H1 (cell line): Measurements from ENCODE around the gene CD180. TPM values are rescaled to one million over a fixed set of nuclear protein-coding genes. Genes with fewer than 3 reads are reported as not detected.

Source experiments
- CTCF ChIA-PET: fragments of 300-600 bp; sonication (Branson Sonifier 250); formaldehyde crosslinking; loops from one replicate; lab custom pipeline; 2021; ENCODE audit not compliant: partially characterized antibody; lab: Charles Lee
- POLR2A ChIA-PET: fragments of 300-600 bp; sonication (Branson Sonifier 250); formaldehyde crosslinking; loops from one replicate; lab custom pipeline; 2021; ENCODE audit warnings: inconsistent platforms; ENCODE audit not compliant: partially characterized antibody; lab: Charles Lee
- DNase-seq, 2 experiments: peaks; one replicate each; pipeline versions ENCODE4 v3.0.0 to v3.0.0-alpha.2; 2010 to 2022; ENCODE audit warnings: low spot score in 2 of 2, low read depth in 1 of 2, mixed read lengths in 1 of 2
- FAIRE-seq: peaks from 2 replicates; lab custom pipeline; 2011; peaks lifted over from hg19 to GRCh38; lab: Jason Lieb, UNC
- H2AFZ ChIP-seq: 2 replicates; pipeline ENCODE4 v1.8.1; 2012; ENCODE audit warnings: low read length, inconsistent platforms
- H2AK5ac ChIP-seq: 2 replicates; pipeline ENCODE4 v1.6.1; 2013; ENCODE audit warnings: low read depth, low read length
- H2BK120ac ChIP-seq: replicated peaks from 2 replicates; pipeline ENCODE3; 2013; ENCODE audit warnings: low read depth, low read length, inconsistent platforms
- H2BK12ac ChIP-seq: 2 replicates; pipeline ENCODE4 v1.6.1; 2013; ENCODE audit warnings: low read depth, low read length
- H2BK15ac ChIP-seq: 2 replicates; pipeline ENCODE4 v1.6.1; 2013; ENCODE audit warnings: low read length
- H2BK20ac ChIP-seq: 2 replicates; pipeline ENCODE4 v1.6.1; 2013; ENCODE audit warnings: low read length
- H2BK5ac ChIP-seq: 2 replicates; pipeline ENCODE4 v1.6.1; 2013; ENCODE audit warnings: low read depth, low read length
- H3K14ac ChIP-seq: 2 replicates; pipeline ENCODE4 v1.6.1; 2013; ENCODE audit warnings: inconsistent platforms; ENCODE audit not compliant: insufficient read length
- H3K18ac ChIP-seq: 2 replicates; pipeline ENCODE4 v1.6.1; 2013; ENCODE audit warnings: low read length; ENCODE audit errors: extremely low read depth
- H3K23ac ChIP-seq: 2 replicates; pipeline ENCODE4 v1.6.1; 2013; ENCODE audit warnings: inconsistent platforms; ENCODE audit not compliant: insufficient read length
- H3K23me2 ChIP-seq: 2 replicates; pipeline ENCODE4 v1.6.1; 2013; ENCODE audit warnings: low read depth, low read length
- H3K27ac ChIP-seq: 2 replicates; pipeline ENCODE4 v1.6.1; 2011; ENCODE audit warnings: low read depth, low read length, inconsistent platforms
- H3K27me3 ChIP-seq, 4 experiments: replicated peaks in 1 of 4; 1 replicate in 1 of 4; 2 replicates in 3 of 4; pipeline versions ENCODE4 v1.6.1 to v1.8.1; 2011 to 2013; ENCODE audit warnings: low read length in 3 of 4, mild to moderate bottlenecking in 3 of 4, inconsistent platforms in 2 of 4, mixed read lengths in 2 of 4, moderate library complexity in 1 of 4; ENCODE audit not compliant: control insufficient read depth in 3 of 4, insufficient read depth in 3 of 4; ENCODE audit errors: extremely low read depth in 1 of 4
- H3K36me3 ChIP-seq, 4 experiments: 2 replicates each; pipeline versions ENCODE4 v1.6.1 to v1.8.1; 2011 to 2013; ENCODE audit warnings: mild to moderate bottlenecking in 4 of 4, low read length in 3 of 4, moderate library complexity in 2 of 4, control low read depth in 1 of 4, inconsistent platforms in 1 of 4; ENCODE audit not compliant: insufficient read depth in 4 of 4, control insufficient read depth in 2 of 4
- H3K4ac ChIP-seq: replicated peaks from 2 replicates; pipeline ENCODE3; 2013; ENCODE audit warnings: low read length, low read depth, mixed read lengths, inconsistent platforms; ENCODE audit not compliant: insufficient read length
- H3K4me1 ChIP-seq, 4 experiments: replicated peaks in 1 of 4; 1 replicate in 1 of 4; 2 replicates in 3 of 4; pipeline versions ENCODE4 v1.6.1 to v1.8.1; 2011 to 2013; ENCODE audit warnings: low read length in 3 of 4, inconsistent platforms in 2 of 4, mixed read lengths in 1 of 4; ENCODE audit not compliant: insufficient read depth in 4 of 4, control insufficient read depth in 3 of 4
- H3K4me2 ChIP-seq, 2 experiments: 2 replicates each; pipeline versions ENCODE4 v1.6.1 to v1.8.1; 2011 to 2013; ENCODE audit warnings: low read depth in 2 of 2, low read length in 2 of 2, control low read depth in 1 of 2, inconsistent platforms in 1 of 2, mild to moderate bottlenecking in 1 of 2; ENCODE audit not compliant: insufficient read depth in 1 of 2
- H3K4me3 ChIP-seq, 4 experiments: fragments of 200-600, 300-600 bp in 1 of 4; sonication (generic), shearing (Covaris generic), sonication (Bioruptor Twin) in 1 of 4; 2 replicates each; pipeline versions ENCODE4 v1.5.1 to v1.8.1; 2011 to 2016; ENCODE audit warnings: low read length in 4 of 4, low read depth in 3 of 4, control low read depth in 2 of 4, inconsistent platforms in 2 of 4, mild to moderate bottlenecking in 2 of 4, mixed read lengths in 1 of 4, moderate library complexity in 1 of 4; ENCODE audit not compliant: insufficient read depth in 2 of 4; ENCODE audit errors: extremely low read depth in 1 of 4
- H3K56ac ChIP-seq: replicated peaks from 2 replicates; pipeline ENCODE3; 2013; ENCODE audit warnings: low read depth, mild to moderate bottlenecking, mixed read lengths, low read length, inconsistent platforms; ENCODE audit not compliant: insufficient read length
- H3K79me1 ChIP-seq: 2 replicates; pipeline ENCODE4 v1.6.1; 2013; ENCODE audit warnings: low read depth, low read length, control low read depth
- H3K79me2 ChIP-seq, 2 experiments: 2 replicates each; pipeline versions ENCODE4 v1.6.1 to v1.8.1; 2012 to 2013; ENCODE audit warnings: low read length in 2 of 2, mild to moderate bottlenecking in 2 of 2, inconsistent platforms in 1 of 2; ENCODE audit not compliant: insufficient read depth in 2 of 2, control insufficient read depth in 1 of 2
- H3K9ac ChIP-seq, 4 experiments: replicated peaks in 1 of 4; 1 replicate in 1 of 4; 2 replicates in 3 of 4; pipeline versions ENCODE4 v1.6.1 to v1.8.1; 2011 to 2013; ENCODE audit warnings: low read depth in 3 of 4, low read length in 3 of 4, control low read depth in 2 of 4, mild to moderate bottlenecking in 2 of 4, moderate library complexity in 2 of 4, inconsistent platforms in 1 of 4; ENCODE audit errors: extremely low read depth in 1 of 4
- H3K9me3 ChIP-seq, 2 experiments: 2 replicates each; pipeline versions ENCODE4 v1.6.1 to v1.8.1; 2012 to 2013; ENCODE audit warnings: mild to moderate bottlenecking in 2 of 2, moderate library complexity in 2 of 2, control low read depth in 1 of 2, inconsistent platforms in 1 of 2, low read depth in 1 of 2, low read length in 1 of 2, mixed read lengths in 1 of 2; ENCODE audit not compliant: insufficient read depth in 2 of 2
- H4K20me1 ChIP-seq, 2 experiments: replicated peaks in 1 of 2; 2 replicates each; pipeline versions ENCODE3 to v1.8.1; 2011 to 2013; ENCODE audit warnings: inconsistent platforms in 2 of 2, low read length in 2 of 2, mild to moderate bottlenecking in 1 of 2; ENCODE audit not compliant: insufficient read depth in 2 of 2, control insufficient read depth in 1 of 2
- H4K5ac ChIP-seq: 2 replicates; pipeline ENCODE4 v1.6.1; 2013; ENCODE audit warnings: low read length, low read depth, mixed read lengths, inconsistent platforms; ENCODE audit not compliant: insufficient read length
- H4K8ac ChIP-seq: 2 replicates; pipeline ENCODE4 v1.8.0; 2013; ENCODE audit warnings: mild to moderate bottlenecking, moderate library complexity, low read length, inconsistent platforms; ENCODE audit not compliant: insufficient read depth; ENCODE audit errors: extremely low read depth
- H4K91ac ChIP-seq: replicated peaks from 2 replicates; pipeline ENCODE3; 2013; ENCODE audit warnings: low read length, mixed read lengths, inconsistent platforms; ENCODE audit not compliant: insufficient read length
- RNF2 ChIP-seq: fragments of 200-900, 300-1000 bp; sonication (generic); IDR thresholded peaks from 2 replicates; pipeline ENCODE4 v1.7.1; 2016; ENCODE audit warnings: borderline replicate concordance, low read depth, mild to moderate bottlenecking, antibody characterized with exemption, low read length; ENCODE audit not compliant: poor library complexity, severe bottlenecking; ENCODE audit errors: missing control alignments
- WGBS, 2 experiments: shearing (Covaris generic) in 1 of 2; methylation state at CpG; one replicate each; pipeline versions ENCODE4 v1.1.6 to v1.1.7; 2013 to 2015; ENCODE audit warnings: low lambda C conversion rate in 2 of 2, mixed read lengths in 2 of 2, inconsistent platforms in 1 of 2, low coverage in 1 of 2, missing lambda C conversion rate in 1 of 2; ENCODE audit not compliant: insufficient replicate concordance in 2 of 2, insufficient coverage in 1 of 2, insufficient read length in 1 of 2; ENCODE audit errors: extremely low coverage in 1 of 2, missing lambda C conversion rate in 1 of 2; 5-methylcytosine and 5-hydroxymethylcytosine counted together
- polyA plus RNA-seq, 7 experiments: library from polyadenylated mRNA; depleted of rRNA in 3 of 7; stranded (reverse) in 5 of 7; unstranded in 2 of 7; fragments of >200 nt in 5 of 7; fragments of 200-250 nt in 2 of 7; gene quantifications; 1 replicate in 5 of 7; 2 replicates in 1 of 7; 4 replicates in 1 of 7; pipeline versions ENCODE4 v1.2.1 to v1.2.3, GENCODE V29; 2011 to 2013; ENCODE audit warnings: missing spikeins in 2 of 7, mixed read lengths in 2 of 7
- total RNA-seq: library from RNA; stranded (reverse); fragmentation: NEBNext Ultra II Directional; extraction: Animal tissue kit (Norgen Biotek cat#: 25700); gene quantifications from 2 replicates; pipeline ENCODE4 v1.2.1, GENCODE V29; 2021

The CD180 gene
- total and polyA plus RNA-seq, 2 of the 8 experiments (the other 6 are each of a cell fraction or from before 2014, with no cell fraction given): not detected

- H4K20me1 ChIP-seq: no peaks in the 10 kb centered on the region
- no peak overlapping the region for H2BK120ac ChIP-seq
- POLR2A ChIA-PET: no interaction called here
- CTCF ChIA-PET: interaction anchor here (0.7 to 2.1 kb wide), 4 partner anchors 9 to 161 kb away, joined by 3 to 9 read pairs (median 4); no protein-coding TSS in a partner anchor
- no peaks in the 10 kb centered on the region for H3K79me1 ChIP-seq
- H3K36me3 ChIP-seq: peaks cover 0 to 3% (median 0%) of the 10 kb centered on the region in 4 experiments; a peak in 1 of 8 replicates
- H3K4me2 ChIP-seq: no peak overlapping the region
- no peaks in the 10 kb centered on the region for H3K23me2 ChIP-seq
- H3K27me3 ChIP-seq: no peaks in the 10 kb centered on the region
- DNase-seq (no peak), FAIRE-seq (no peak)
- H2AK5ac ChIP-seq: no peak overlapping the region
- H3K4me3 ChIP-seq: no peak overlapping the region
- no peaks in the 10 kb centered on the region for H3K9me3 ChIP-seq
- no peaks in the 10 kb centered on the region for H3K79me2 ChIP-seq
- H3K14ac ChIP-seq: no peak overlapping the region
- H4K91ac ChIP-seq: no peak overlapping the region
- H2BK20ac ChIP-seq: no peak overlapping the region
- no peak for TF ChIP-seq RNF2
- H3K23ac ChIP-seq: no peak overlapping the region
- H3K27ac ChIP-seq: no peak overlapping the region
- H3K56ac ChIP-seq: no peak overlapping the region
- H4K5ac ChIP-seq: no peak overlapping the region
- no peak overlapping the region for H4K8ac ChIP-seq
- H2BK15ac ChIP-seq: no peak overlapping the region
- no peaks in the 10 kb centered on the region for H3K4me1 ChIP-seq
- H2BK5ac ChIP-seq: no peak overlapping the region
- no peak overlapping the region for H3K9ac ChIP-seq
- no peak overlapping the region for H3K4ac ChIP-seq
- no peak overlapping the region for H3K18ac ChIP-seq
- no peak overlapping the region for H2BK12ac ChIP-seq
- H2AFZ ChIP-seq: no peak overlapping the region
- 91% methylated on average over 1 of the region's 1 CpG; no CpG with 5 or more reads in 1 of the 2 experiments for WGBS, 2 experiments
Measured at GRCh38 chr5:67146574-67146973, 50.0 kb downstream of the CD180 start.
